NCI-H2227 treated with DMSO at 0.1 percent for 48 hours (cell line): Measurements from ENCODE around the gene EML5.

Experiments
- DNase-seq: peaks from one replicate; lab custom pipeline; 2025; lab: John Stamatoyannopoulos, UW

The EML5 gene

GRCh38 chr14:88614218-88614907 is 178.4 kb downstream of the EML5 start:
- DNase-seq = no peak

GRCh38 chr14:88613552-88614010 is 179.2 kb downstream of the EML5 start:
- no peak for DNase-seq

- DNase-seq = no peak
Observed at GRCh38 chr14:88612981-88613380, 179.8 kb downstream of the EML5 start.

- DNase-seq = no peak
Observed at GRCh38 chr14:88611878-88612277, 180.9 kb downstream of the EML5 start.

GRCh38 chr14:88607829-88608228 is 184.9 kb downstream of the EML5 start:
- no peak for DNase-seq

- DNase-seq = no peak
Observed at GRCh38 chr14:88605594-88605993, 187.2 kb downstream of the EML5 start.

- no peak for DNase-seq
Observed at GRCh38 chr14:88604212-88604611, 188.5 kb downstream of the EML5 start.

GRCh38 chr14:88599761-88600439 is 192.9 kb downstream of the EML5 start:
- DNase-seq = no peak

- DNase-seq = no peak
Observed at GRCh38 chr14:88599326-88599725, 193.4 kb downstream of the EML5 start.

GRCh38 chr14:88598097-88598675 is 194.6 kb downstream of the EML5 start:
- DNase-seq = no peak

GRCh38 chr14:88597601-88598000 is 195.2 kb downstream of the EML5 start:
- no peak for DNase-seq

GRCh38 chr14:88597038-88597437 is 195.7 kb downstream of the EML5 start:
- DNase-seq = no peak

GRCh38 chr14:88592031-88592430 is 200.7 kb downstream of the EML5 start:
- DNase-seq = no peak

GRCh38 chr14:88590173-88590572 is 202.6 kb downstream of the EML5 start:
- DNase-seq = no peak

- no peak for DNase-seq
Observed at GRCh38 chr14:88588081-88588480, 204.7 kb downstream of the EML5 start.

GRCh38 chr14:88584451-88584850 is 208.3 kb downstream of the EML5 start:
- no peak for DNase-seq

GRCh38 chr14:88576222-88576621 is 216.5 kb downstream of the EML5 start:
- no peak for DNase-seq

- DNase-seq = no peak
Observed at GRCh38 chr14:88572117-88572516, 220.6 kb downstream of the EML5 start.

GRCh38 chr14:88568196-88568595 is 224.6 kb downstream of the EML5 start:
- no peak for DNase-seq

GRCh38 chr14:88565427-88565826 is 227.3 kb downstream of the EML5 start:
- no peak for DNase-seq

GRCh38 chr14:88563845-88564244 is 228.9 kb downstream of the EML5 start:
- DNase-seq = no peak

- DNase-seq = peak; percentile 86
Observed at GRCh38 chr14:88562831-88563686, 229.7 kb downstream of the EML5 start, which contains the start of gene ZC3H14. TSS of gene ZC3H14 (plus strand) at chr14:88563037. CDS start at chr14:88563134, 97 bp downstream.
